Astrocyte of the hippocampus (primary cell): Measurements from ENCODE around the gene NUP93.
A peak's percentile ranks its signal among the peaks of the same experiment; 100 is the strongest.

Experiments used
- DNase-seq: peaks from one replicate; pipeline ENCODE4 v3.0.0; 2011; ENCODE audit warnings: low read depth, low spot score

The NUP93 gene

DNA sequence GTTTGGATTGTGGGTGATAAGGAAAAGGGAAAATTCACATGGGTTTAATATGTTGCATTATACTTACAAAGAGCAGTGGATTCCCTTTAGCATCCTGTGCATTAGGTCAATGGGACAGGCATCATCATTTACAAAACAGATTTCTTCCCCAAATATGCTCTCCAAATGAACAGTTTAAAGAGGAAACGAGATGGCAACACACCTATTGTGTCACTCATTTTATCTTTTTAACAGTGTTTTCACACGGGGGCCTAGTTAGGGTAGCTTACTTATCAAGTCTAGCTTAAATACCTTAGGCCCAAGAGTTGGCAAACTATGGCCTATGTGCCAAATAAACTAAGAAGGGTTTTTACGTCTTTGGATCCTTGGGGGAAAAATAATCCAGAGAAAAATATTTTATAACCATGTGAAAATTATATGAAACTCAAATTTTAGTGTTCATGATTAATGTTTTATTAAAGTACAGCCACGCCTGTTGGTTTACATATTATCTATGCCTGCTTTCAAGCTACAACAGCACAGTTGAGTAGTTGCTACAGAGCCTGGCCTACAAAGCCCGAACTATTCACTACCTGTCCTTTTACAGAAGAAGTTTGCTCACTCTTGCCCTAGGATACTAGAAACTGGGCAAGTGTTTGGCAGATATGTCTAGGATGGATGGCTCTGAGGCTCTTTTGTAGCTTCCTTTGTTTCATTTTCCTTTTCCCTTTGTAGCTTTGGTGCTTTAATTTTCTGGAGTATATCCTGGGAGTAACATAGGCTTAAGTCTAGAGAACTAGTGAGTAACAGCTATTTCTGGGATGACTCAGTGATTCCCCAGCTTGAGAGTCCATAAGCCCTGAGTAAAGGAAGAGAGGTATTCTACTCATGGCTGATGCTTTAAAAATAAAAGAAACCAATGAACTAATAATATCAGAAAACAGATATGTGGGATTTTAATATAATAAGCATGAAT, 12.4 kb downstream of the NUP93 start:
- peak; percentile 72 for DNase-seq

DNA sequence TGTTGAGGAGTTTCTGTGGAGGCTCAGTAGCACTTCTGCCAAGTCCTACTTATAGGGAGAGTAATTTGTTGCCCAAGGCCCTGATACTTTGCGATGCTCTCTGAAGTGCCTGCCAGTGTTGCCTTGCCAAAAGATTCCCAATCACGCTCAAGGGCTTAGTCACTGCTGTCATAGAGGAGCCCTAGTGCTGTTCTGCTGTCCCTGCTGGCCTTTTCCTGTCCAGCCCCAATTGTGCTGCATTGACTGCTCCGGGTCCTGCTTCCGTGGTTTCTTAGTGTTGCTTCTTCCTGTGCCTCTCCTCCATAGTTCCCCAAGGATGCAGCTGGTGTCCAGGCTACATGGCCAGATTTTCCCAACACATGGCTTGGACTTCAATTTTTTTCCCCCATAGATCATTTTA, 13.9 kb downstream of the NUP93 start:
- DNase-seq = peak; percentile 21

DNA sequence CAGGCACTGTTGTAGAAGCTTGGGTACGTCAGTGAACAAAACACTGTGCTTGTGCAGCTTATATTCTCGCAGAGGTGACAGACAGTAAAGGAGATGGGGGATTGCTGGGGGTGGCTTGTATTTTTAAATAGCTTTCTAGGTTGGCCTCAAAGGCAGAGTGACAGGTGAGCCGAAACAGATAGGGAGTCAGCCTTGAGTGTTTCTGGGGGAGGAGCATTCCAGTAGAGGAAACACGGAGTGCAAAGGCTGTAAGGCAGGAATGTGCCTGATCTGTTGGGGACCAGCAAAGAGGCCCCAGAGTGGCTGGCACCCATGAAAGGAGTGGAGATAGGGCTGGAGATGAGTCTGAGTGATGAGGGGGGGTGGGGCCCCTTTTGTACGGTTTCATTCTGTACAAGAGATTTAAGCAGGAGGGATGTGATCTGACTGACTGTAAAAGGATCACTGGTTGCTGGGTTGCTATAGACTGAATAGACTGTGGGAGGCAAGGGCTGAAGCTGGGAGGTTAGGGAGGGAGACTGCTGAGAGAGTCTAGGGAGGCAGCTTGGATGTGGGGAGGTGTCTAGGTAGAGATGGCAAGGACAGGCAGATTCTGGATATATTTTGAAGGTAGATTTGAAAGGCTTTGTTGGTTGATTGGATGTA, 15.2 kb downstream of the NUP93 start:
- no peak for DNase-seq

DNA sequence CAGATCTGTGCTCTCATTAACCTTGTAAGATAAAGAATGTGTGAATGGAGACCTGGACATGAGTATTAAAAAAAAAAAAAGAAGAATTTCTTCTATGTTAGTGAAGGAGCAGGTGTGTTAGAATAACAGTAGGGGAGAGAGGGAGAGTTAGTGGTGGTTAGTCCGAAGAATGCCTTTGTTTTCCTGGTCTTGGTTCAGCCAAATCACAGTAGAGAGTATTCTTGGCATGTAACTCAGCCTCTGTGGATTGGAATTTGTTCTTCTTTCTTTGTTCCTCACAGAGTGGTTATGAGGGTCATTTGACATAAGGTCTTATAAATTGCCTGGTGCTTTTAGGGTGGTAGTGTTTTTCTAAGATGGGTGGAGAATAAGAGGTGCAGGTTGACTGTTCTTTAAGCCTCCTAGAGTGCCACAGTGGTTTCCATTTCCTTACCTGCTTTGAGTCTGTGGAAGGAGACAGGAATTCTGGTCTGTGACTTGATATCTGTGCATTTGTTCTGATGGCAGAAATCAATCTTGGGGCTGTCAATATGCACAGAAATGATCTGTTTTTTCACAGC, 17.6 kb downstream of the NUP93 start:
- peak; percentile 71 for DNase-seq

DNA sequence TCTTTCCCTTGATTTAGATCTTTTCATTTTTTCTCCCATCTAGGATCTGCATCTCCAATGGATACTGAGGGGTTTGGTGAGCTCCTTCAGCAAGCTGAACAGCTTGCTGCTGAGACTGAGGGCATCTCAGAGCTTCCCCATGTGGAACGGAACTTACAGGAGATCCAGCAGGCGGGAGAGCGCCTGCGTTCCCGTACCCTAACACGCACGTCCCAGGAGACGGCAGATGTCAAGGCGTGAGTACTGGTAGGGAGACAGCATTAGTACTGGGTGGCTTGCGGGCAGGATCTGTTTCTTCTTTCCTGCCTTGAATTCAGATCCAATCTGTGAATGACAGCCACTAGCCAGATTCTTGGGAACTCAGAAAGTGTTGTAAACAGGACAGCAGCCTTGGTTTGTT, 18.3 kb downstream of the NUP93 start:
- DNase-seq = no peak

DNA sequence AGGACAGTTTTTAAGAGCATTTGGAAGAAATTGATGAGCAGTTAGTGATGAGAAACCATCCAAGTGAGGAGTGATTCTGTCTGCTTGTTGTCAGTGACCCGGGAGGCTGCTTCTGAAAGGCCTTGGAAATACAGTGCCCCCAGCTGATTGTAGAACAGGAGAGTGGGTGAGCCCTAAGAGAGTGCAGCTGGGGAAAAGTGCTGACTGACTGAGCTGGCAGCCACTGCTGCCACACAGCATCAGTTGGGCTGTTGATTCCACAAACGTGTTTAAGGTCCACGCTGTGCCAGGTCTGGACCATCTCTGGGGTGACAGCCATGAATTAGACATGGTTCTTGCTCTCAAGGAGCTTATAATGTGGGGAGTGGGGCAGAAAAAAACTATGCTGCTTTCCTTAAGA, 18.9 kb downstream of the NUP93 start:
- DNase-seq = no peak

DNA sequence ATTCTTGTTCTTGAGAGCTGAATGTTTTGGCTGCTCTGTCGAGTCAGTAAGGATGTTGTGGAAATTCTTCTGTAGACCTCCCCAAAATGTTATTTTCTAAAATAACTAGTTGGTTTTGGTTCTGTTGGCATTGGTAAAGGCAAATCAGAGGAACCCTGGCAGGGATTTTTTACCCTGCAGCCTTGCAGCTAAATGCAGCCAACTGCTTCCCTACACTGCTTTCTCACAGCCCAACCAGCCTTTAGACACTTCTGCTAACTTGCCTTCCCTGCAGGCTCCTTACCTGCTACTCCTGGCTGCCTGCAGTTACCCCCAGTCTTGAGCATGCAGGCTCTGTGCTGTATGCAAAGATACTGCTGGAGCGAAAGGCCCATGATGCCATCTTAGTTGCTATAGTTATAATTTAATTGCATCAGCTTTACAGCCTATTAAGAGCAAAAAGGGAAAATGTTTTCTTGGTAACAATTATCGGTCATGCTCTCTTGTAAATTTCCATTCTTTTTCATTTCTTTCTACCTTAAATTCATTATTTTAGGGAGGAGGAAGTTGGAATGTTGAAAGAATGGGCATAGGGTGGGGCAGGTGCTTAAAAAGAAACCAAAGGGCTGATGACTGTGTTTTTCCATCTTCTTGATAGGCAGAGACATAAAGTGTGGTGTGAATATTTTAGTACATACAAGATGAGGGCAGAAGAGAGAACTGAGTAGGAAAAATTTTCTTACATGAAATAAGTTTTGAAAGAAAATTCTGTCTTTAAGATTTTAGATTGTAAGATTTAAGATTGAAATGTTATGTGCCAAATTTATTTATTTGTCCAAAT, 20.0 kb downstream of the NUP93 start:
- no peak for DNase-seq

DNA sequence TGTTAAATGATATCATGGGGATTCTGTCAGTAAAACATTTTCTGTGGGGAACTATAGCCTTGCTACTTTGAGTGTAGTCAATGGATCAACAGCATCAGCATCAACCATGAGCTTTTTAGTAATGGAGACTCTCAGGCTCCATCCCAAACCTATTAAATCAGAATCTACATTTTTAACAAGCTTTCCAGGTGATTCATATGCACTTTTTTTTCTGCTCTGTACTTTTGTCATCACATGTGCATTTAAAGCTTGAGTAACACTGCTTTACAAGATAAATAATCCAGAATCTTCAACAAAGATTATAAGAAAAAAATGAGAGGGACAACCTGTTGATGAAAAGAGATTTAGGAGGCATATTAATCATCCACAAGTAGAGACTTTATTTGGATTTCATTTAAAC, 23.5 kb downstream of the NUP93 start:
- DNase-seq = peak; percentile 29

DNA sequence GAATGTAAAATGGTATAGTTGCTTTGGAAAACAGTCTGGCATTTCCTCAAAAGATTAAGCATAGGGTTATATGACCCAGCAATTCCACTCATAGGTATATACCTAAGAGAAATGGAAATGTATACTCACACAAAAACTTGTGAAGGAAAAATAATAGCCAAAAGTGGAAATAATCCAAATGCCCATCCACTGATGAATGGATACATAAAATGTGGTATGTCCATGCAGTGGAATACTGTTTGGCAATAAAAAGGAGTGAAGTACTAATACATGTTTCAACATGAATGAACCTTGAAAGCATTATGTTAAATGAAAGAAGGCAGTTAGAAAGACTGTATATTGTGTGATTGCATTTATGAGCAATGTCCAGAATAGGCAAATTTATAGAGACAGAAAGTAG, 25.1 kb downstream of the NUP93 start:
- no peak for DNase-seq

DNA sequence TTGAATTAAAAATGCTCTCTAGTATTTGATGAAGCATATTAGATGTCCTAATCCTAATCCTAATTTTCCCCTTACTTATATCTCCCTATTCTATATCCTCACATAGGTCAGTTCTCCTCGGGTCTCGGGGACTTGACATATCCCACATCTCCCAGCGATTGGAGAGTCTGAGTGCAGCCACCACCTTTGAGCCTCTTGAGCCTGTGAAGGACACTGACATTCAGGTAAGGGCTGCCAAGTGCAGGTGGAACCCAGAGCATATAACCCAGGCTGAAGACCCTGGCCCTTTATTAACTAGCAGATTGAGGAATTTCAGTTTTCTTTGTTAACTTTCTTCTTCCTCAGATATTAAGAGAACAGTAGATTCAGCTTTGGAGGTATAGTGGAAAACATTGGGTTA, 28.5 kb downstream of the NUP93 start:
- no peak for DNase-seq

DNA sequence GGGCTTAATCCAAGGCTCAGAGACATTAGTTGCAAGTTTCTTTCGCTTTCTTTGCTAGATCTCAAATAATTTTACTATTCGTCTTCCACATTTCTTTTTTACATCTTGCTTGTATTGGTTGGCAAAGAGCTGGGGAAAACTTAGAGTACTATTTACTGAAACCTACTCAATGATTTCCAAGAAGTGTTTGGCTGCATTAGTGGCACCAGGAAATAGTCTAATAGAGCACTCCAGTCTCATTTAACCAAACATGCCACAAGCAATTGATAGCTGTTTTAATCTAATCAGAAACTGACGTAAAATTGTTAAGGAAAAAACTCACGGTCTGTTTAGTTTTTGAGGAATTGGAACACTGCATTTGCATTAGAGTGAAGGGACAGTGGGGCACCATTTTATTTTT, 29.0 kb downstream of the NUP93 start:
- DNase-seq = no peak

DNA sequence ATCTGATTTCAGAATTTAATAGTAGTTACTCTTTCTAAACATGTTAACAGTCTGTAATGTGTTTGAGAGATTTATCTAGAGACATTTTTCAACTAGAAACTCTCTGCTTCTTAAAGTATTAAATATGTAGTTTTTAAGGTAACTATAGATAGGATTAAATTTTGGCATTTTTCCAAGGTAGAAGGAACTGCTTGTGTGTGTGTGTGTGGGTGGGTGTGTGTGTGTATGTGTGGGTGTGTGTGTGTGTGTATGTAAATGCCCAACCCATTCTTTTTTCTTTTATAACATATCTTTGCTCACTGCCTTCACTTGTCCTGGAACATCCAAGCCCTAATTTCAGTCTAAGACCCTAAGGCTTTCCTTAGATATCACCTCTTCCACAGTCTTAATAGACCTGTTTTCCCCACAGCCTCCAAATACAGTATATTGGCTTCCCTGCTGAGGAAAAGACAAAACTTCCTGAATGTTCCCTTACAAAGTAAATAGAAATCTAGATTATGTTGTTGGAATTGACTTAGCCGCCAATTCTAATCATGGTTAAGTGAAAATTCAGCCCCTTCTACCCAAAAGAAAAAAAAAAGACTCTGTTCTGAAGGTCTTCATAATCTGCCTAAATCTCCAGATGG, 33.5 kb downstream of the NUP93 start:
- DNase-seq = no peak

DNA sequence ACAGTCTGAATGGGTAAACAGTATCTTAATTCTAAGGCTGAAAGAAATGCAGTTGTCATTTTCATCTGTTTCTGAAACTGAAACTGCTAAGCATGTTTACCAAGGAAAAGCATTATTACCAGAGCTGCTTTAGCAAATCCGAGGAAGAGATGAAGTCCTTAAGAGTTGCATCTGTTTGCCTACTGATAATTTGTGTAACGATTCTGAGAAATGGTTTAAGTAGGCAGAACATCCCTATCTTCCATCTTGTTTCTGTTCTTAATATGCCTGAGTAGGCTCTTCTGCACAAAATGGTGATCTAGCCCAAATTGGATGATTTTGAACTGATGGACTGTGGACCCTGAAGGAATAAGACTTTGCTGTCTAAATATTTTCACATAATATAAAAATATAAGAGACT, 34.9 kb downstream of the NUP93 start:
- DNase-seq = no peak

DNA sequence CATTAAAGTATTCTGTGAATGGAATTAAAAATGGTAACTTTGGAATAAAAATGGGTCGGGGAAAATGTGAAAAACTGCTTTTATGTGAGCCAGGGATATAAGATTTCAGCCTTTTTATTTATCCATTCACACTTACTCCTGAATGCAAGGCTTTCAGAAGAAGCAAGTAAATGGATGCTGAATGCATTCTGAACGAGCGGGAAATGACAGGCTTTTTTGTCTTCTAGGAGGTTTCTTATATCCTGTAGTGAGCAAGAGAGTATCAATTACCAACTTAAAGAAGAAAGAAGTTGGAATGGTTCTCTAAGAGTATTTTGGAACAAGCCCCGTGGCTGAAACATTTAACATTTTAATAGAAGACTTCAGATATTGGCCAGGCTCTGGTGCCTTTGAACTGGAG, 36.0 kb downstream of the NUP93 start:
- no peak for DNase-seq

DNA sequence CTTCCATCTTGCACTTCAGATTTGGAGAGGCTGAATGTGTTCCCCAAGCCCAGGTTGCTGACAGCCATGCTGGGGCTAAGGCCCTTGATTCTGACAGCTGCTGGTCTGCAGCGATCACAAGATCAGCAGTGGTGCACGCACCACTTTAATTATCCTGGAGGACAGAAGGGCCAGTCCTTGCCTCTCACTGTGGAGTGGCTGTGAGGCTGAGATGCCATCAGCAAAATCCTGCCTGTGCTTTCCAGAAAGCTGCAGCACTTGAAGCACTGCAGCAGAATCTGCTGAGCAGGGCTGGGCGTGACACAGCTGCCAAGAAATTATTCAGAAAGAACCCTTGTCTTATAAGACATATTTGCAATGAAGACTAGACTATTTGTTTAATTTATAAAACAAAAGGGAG, 37.1 kb downstream of the NUP93 start:
- no peak for DNase-seq

DNA sequence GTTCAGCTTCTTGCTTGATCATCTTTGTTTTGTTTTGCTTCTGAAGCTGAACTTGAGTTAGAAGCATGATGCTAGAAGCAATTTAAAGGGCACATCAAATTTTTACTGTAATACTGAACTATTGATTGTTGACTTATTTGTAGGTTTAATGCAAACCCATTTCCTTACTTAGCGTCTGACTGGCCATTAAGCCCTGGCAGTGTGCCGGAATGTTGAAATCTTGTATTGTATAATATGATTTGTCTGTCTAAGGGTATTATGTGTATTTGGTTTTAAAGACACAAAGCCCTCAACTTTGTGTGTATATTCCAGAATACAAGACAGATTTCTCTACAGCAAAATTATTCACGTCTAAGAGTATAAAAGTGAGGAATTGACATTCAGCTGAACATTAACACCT, 39.7 kb downstream of the NUP93 start:
- DNase-seq = no peak

DNA sequence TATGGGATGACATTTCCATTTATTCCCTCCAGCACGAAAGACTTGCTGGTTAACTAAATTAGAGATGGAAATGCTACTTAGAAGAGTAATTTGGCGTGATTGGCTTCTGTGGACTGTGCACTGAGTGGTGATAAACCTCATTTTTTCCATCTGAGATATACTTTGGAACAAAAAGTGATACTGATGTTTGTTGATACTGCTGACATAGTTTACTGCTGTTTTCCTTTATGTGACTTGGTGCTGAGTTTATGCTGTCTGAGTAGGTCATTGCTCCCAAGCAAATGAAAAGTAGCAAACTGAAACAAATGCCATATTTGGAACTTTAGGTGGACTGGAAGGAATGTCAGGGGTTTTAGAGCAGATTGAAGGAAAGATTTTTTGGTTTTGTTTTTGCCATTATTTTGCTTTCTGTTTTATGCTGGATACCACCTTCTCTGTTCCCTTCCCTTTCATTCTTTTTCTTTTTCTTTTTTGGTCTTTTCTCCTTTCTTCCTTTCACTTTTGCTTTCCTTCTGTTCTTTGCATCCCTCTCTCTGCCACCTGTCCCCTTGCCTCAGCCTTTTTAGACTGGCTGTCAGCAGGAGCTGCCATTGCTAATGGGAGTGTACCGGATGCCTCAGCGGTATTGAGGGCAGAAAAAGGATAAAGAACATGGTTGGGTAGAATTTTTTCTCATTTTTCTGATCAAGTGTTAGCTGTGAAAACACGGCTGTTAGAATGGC, 41.8 kb downstream of the NUP93 start:
- peak; percentile 30 for DNase-seq

DNA sequence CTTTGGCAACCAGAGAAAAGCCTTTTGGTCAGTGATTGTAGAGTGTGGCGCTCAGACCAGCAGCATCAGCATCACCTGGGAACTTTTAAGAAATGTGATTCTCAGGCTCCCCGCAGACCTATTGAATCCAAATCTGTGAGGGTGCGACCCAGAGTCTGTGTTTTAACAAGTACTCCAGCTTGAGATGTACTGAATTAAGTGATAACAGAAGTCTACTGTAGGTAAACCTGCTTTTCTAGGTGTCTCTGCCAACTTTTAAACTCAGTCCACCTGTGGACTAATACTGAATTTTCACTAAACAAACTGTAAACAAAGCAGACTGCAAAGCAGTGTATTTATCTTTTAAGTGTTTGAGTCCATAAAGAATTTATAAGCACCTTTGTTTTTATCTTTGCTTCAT, 43.6 kb downstream of the NUP93 start:
- no peak for DNase-seq

DNA sequence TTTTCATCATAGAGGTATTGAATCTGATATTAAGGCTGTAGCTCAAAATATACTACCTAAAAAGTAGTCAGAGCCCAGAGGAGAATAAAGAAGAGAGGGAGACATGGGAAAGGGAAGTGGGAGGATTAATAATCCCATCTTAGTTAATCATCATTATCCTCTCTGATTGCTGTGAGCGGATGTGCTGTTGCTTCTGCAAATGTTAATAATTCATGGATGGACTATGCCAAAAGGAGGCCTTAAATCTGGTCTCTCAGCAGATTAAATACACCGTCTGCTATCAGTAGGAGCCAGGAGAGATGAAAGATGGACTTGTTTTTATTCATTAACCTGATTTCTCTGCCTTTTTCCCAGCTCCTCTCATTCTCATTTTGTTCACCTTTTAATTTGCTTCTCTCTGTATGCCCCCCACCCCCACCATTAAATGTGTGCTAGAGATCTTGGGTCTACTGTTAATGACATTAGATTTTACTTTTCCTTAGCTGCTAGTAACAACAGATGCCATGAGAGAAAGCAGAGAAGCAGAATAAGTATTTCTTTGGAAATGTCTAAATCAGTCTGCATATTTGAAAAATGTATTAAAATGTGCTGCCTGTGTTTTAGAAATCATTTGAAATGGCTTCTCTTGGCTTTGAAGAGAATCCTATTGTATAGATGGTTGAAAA, 44.2 kb downstream of the NUP93 start:
- no peak for DNase-seq

DNA sequence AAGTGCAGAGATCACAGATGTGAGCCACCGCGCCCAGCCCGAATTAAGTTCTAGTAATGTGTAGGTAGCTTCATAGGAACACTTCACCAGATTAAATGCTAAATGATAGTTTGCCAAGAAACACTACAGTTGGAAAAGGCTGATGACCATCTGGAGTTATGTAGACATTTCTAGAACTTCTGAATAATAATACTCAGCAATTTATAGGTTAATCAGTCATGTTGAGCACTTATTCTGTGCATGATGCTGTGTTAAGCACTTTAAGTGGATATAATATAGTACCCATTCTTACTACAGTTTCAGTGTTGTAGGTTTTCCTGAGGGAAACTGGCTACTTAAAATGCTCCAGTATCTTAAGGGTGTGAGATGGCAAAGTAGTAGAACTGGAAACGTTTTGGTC, 45.2 kb downstream of the NUP93 start:
- no peak for DNase-seq
